ENCODE results near the gene PLCB1. TPM values are rescaled to one million over a fixed set of nuclear protein-coding genes. Genes with fewer than 3 reads are reported as not detected.

Gene PLCB1
- total and polyA plus RNA-seq, 2 experiments from 2014 or later, result 14.9 to 20.7 TPM

- no peak for TF ChIP-seq JUNB (IDR thresholded peaks at IDR 0.05; ENCODE audit: unreplicated experiment)
- TF ChIP-seq CREB1 (CRISPR knock-in tag; IDR thresholded peaks at IDR 0.05; ENCODE audit: low read depth), result no peak
- TF ChIP-seq ZNF462 (CRISPR knock-in tag; IDR thresholded peaks at IDR 0.05), result no peak
- no peak for TF ChIP-seq ZNF331 (CRISPR knock-in tag; IDR thresholded peaks at IDR 0.05; ENCODE audit: low read depth)
- no peak for TF ChIP-seq EZH2 (IDR thresholded peaks at IDR 0.05; ENCODE audit: low read depth, unreplicated experiment)
- Histone ChIP-seq H4K20me1 (replicated peaks; ENCODE audit: insufficient read depth) (no peaks in the 10 kb centered on the region), H3K4me1 (ENCODE audit: insufficient read depth) (no peaks in the 10 kb centered on the region), H3K79me2 (replicated peaks; ENCODE audit: insufficient read depth) (no peaks in the 10 kb centered on the region), H3K9me2 (ENCODE audit: insufficient read depth) (no peaks in the 10 kb centered on the region), H3K27me3 (ENCODE audit: insufficient read depth) (no peaks in the 10 kb centered on the region), H3K36me3 (ENCODE audit: insufficient read depth) (peaks cover 6% of the 10 kb centered on the region; the same call in 1 of the 2 replicates), H3K4me2 (no peak overlapping the region), H2AFZ (no peak overlapping the region), H3K4me3 (no peak overlapping the region), H3K27ac (ENCODE audit: low read depth) (no peak overlapping the region), H3F3A (replicated peaks; ENCODE audit: low read depth) (no peaks in the 10 kb centered on the region)
- no peaks in the 10 kb centered on the region for H3K4me1 Mint-ChIP-seq
- peaks cover 13% of the 10 kb centered on the region; the same call in 2 of the 3 replicates for H3K36me3 Mint-ChIP-seq (ENCODE audit: low read depth)
- no peak overlapping the region for H3K4me3 Mint-ChIP-seq
- DNase-seq (ENCODE audit: low spot score) (no peak), ATAC-seq (no peak)
- peaks cover 18% of the 10 kb centered on the region for H3K9me3 Mint-ChIP-seq
- peaks cover 7% of the 10 kb centered on the region for H3K27me3 Mint-ChIP-seq (ENCODE audit: insufficient read depth, low read depth, poor library complexity)
- H3K27ac Mint-ChIP-seq, result no peak overlapping the region
These were observed 31.5 kb downstream of the PLCB1 start for GRCh38 chr20:8163543-8163942.

GRCh38 chr20:8166730-8167129 is 34.7 kb downstream of the PLCB1 start:
- Histone ChIP-seq H3K4me3 (no peak overlapping the region), H3F3A (replicated peaks; ENCODE audit: low read depth) (no peaks in the 10 kb centered on the region), H3K36me3 (ENCODE audit: insufficient read depth) (no peaks in the 10 kb centered on the region), H4K20me1 (replicated peaks; ENCODE audit: insufficient read depth) (no peaks in the 10 kb centered on the region), H3K9me2 (ENCODE audit: insufficient read depth) (no peaks in the 10 kb centered on the region; the same call in 1 of the 2 replicates), H2AFZ (no peak overlapping the region), H3K4me1 (ENCODE audit: insufficient read depth) (no peaks in the 10 kb centered on the region), H3K27me3 (ENCODE audit: insufficient read depth) (no peaks in the 10 kb centered on the region), H3K79me2 (replicated peaks; ENCODE audit: insufficient read depth) (no peaks in the 10 kb centered on the region), H3K4me2 (no peak overlapping the region), H3K27ac (ENCODE audit: low read depth) (no peak overlapping the region)
- Mint-ChIP-seq H3K27me3 (ENCODE audit: insufficient read depth, low read depth, poor library complexity) (peaks cover 3% of the 10 kb centered on the region), H3K4me1 (no peaks in the 10 kb centered on the region), H3K36me3 (ENCODE audit: low read depth) (no peaks in the 10 kb centered on the region), H3K4me3 (no peak overlapping the region), H3K27ac (no peak overlapping the region), H3K9me3 (no peaks in the 10 kb centered on the region)
- DNase-seq (ENCODE audit: low spot score) (no peak), ATAC-seq (no peak)
- TF ChIP-seq EZH2phosphoT487 (IDR thresholded peaks at IDR 0.05; ENCODE audit: unreplicated experiment) (no peak), POLR2AphosphoS5 (IDR thresholded peaks at IDR 0.05; ENCODE audit: low read depth) (no peak), ETS1 (IDR thresholded peaks at IDR 0.05) (no peak)
